SK-N-MC (cell line): ENCODE measurements around the gene RBMS3.

Experiments used
- EZH2 ChIP-seq: fragments of 200-600 bp; sonication (generic); IDR thresholded peaks from one replicate; pipeline ENCODE4 v1.6.1; 2017; ENCODE audit warnings: antibody characterized with exemption
- POLR2AphosphoS5 ChIP-seq: IDR thresholded peaks from 2 replicates; pipeline ENCODE4 v1.6.1; 2012; ENCODE audit warnings: mild to moderate bottlenecking, low read depth, low read length, borderline replicate concordance

DNA sequence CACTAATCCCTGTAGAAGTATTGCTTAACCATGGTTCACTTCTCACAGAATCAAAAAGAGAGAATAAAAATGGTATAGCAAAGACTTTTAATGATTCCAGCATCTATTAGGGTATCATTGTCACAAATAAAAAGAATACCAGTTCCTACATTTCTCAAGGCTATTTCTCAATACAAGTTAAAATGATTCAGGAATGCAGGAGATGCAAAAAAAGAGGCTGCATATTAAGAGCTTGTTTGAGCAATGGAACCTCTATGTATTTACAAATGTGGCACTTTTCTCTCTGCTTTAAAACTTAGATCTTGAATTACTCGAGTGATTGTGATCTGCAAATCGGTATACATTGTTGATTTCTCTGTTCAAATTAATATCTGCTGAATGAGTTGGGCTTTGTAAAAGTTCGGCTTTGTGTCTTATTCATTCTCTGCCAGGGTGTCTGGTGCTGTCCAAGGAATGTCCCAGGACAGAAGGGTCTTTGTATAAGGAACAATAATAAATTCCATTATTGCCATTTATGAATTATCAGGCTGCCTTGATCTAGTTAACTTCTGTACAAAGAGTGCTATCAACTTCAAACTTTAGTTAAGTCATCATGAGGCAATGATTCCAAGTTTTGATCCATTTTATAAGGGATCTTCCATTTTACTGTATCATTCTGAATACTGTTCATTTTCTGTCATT, 364.2 kb downstream of the RBMS3 start:
- TF ChIP-seq POLR2AphosphoS5 (no peak), EZH2 (no peak)
